Testis (tissue), 2 donors: ENCODE results near the gene PI4KA.
"Not testable (repeated sequence)": the region's sequence is repeated elsewhere in the genome, so short reads cannot be mapped to it uniquely, and the experiment has no call there.

Experiments
- POLR2A ChIP-seq: fragments of 450-650 bp; IDR thresholded peaks from one replicate; pipeline ENCODE4 v1.6.1; 2017; ENCODE audit warnings: antibody characterized with exemption, mild to moderate bottlenecking, moderate library complexity
- TF ChIP-seq, protein P1 (sequence below), 3 experiments: fragments of 450-650 bp in 2 of 3; fragments of 200-600 bp in 1 of 3; sonication (generic) in 1 of 3; IDR thresholded peaks; one replicate each; pipeline ENCODE4 v1.5.1; 2016 to 2019; ENCODE audit warnings: antibody characterized with exemption in 3 of 3, mild to moderate bottlenecking in 2 of 3, moderate library complexity in 1 of 3

- TF ChIP-seq, protein P1, sequence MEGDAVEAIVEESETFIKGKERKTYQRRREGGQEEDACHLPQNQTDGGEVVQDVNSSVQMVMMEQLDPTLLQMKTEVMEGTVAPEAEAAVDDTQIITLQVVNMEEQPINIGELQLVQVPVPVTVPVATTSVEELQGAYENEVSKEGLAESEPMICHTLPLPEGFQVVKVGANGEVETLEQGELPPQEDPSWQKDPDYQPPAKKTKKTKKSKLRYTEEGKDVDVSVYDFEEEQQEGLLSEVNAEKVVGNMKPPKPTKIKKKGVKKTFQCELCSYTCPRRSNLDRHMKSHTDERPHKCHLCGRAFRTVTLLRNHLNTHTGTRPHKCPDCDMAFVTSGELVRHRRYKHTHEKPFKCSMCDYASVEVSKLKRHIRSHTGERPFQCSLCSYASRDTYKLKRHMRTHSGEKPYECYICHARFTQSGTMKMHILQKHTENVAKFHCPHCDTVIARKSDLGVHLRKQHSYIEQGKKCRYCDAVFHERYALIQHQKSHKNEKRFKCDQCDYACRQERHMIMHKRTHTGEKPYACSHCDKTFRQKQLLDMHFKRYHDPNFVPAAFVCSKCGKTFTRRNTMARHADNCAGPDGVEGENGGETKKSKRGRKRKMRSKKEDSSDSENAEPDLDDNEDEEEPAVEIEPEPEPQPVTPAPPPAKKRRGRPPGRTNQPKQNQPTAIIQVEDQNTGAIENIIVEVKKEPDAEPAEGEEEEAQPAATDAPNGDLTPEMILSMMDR (IDR thresholded peaks at IDR 0.05), result not testable (repeated sequence)
- TF ChIP-seq POLR2A, result not testable (repeated sequence)
Measured at GRCh38 chr22:20713116-20713515, 145.5 kb downstream of the PI4KA start.
